B cell (primary cell): ENCODE measurements around the gene GLT1D1.

Source experiments
- EZH2 ChIP-seq: IDR thresholded peaks from 2 replicates; pipeline ENCODE4 v1.6.1; 2012; ENCODE audit warnings: borderline replicate concordance, low read depth, mild to moderate bottlenecking, moderate library complexity, low read length; ENCODE audit not compliant: insufficient read depth, poor library complexity, severe bottlenecking
- TF ChIP-seq, protein P1 (sequence below): fragments of 200-600 bp; IDR thresholded peaks from one replicate; pipeline ENCODE4 v1.8.0; 2022; ENCODE audit warnings: antibody characterized with exemption, mild to moderate bottlenecking

- TF ChIP-seq, protein P1, sequence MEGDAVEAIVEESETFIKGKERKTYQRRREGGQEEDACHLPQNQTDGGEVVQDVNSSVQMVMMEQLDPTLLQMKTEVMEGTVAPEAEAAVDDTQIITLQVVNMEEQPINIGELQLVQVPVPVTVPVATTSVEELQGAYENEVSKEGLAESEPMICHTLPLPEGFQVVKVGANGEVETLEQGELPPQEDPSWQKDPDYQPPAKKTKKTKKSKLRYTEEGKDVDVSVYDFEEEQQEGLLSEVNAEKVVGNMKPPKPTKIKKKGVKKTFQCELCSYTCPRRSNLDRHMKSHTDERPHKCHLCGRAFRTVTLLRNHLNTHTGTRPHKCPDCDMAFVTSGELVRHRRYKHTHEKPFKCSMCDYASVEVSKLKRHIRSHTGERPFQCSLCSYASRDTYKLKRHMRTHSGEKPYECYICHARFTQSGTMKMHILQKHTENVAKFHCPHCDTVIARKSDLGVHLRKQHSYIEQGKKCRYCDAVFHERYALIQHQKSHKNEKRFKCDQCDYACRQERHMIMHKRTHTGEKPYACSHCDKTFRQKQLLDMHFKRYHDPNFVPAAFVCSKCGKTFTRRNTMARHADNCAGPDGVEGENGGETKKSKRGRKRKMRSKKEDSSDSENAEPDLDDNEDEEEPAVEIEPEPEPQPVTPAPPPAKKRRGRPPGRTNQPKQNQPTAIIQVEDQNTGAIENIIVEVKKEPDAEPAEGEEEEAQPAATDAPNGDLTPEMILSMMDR, result no peak
- TF ChIP-seq EZH2, result no peak
Observed at GRCh38 chr12:128994856-128995255, 141.6 kb downstream of the GLT1D1 start.
